Cerebellar cortex (tissue), 1 donor: Measurements from ENCODE around the gene RAB19.
"Not testable (repeated sequence)": the region's sequence is repeated elsewhere in the genome, so short reads cannot be mapped to it uniquely, and the experiment has no call there.

ENCODE experiments used
- DNase-seq: peaks from one replicate; pipeline ENCODE4 v3.0.0-alpha.2; 2015; ENCODE audit warnings: low spot score

Gene RAB19

DNA sequence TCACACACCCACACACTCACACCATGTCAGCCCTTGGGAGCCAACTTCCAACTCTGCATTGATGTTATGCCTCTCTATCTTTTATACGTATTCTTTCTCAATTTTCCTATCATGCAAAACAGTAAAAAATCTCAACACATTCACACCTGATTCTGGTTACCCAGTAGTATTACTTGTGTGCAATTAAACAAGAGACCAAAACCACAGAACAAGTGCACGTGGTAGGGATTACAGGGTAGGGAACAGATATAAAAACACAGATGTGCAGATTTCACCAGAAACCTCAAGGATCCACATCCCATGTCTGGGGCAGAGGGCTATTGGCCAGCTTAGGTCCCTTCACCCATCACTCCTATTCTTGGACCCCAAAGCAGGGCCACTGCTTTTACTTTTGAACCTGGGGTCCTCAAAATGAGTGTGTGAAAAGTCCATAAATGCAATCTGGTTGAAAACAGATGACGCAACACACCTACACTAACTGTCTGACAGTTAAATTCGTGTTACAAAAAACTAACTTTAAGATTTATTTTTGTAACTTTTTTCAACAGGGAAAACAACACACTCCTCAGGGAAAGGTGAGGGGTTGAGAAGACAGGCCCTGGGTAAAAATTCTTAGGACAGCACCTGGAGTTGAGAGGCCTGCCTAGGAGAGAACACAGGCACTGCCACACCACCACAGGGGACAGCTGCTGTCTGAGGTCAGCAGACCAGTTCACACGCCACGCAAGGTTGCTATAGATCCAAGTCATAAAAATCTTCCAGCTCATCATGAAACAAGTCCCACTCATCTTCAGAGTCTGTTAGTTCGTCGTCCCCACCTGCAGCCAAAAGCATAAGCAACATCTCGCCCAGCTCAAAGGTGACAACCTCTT is 50.2 kb downstream of the RAB19 start:
- DNase-seq: not testable (repeated sequence)

- DNase-seq: no peak
Observed at GRCh38 chr7:140454657-140455015, 50.8 kb downstream of the RAB19 start.

DNA sequence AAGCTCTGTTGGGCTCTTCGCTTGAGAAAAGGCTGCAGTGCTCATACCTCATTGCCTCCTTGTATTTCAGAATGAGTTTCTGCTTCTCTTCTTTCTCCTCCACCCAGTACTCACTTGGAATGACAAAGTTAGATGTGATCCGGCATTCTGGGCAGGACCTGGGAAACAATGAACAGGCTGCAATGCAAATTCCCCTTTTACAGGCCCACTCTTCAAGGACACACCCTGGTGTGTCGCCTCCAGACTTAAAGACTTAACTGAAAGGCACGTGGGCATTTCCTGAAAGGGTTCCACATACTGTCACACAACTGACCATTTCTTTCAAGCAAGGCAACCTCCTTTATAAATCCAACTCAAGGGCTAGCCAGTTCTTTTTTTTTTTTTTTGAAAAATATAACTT is 51.9 kb downstream of the RAB19 start:
- DNase-seq: no peak

DNA sequence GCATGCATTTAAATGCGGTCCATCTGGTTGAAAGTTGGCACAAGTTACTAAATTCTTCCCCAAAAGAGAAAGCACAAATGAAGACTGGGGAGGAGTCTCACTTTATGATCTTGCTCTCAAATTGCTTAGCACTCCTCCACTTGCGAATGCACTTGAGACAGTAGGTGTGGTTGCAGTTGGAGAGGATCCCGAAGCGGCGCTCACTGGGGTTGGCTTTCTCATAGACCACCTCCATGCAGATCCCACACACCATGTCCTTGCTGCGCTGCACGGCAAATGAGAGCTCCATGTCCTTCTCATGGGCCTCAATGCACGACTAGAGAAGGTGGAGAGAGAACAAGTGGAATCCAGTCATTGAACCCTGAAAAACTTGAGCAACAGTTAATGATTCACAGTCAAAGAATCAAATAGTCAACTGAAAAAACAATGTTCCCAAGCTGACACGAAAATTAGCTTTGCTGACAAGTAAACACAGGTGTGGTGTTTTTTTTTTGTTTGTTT is 52.7 kb downstream of the RAB19 start:
- DNase-seq: no peak

GRCh38 chr7:140458201-140458600 is 54.3 kb downstream of the RAB19 start:
- DNase-seq: no peak

DNA sequence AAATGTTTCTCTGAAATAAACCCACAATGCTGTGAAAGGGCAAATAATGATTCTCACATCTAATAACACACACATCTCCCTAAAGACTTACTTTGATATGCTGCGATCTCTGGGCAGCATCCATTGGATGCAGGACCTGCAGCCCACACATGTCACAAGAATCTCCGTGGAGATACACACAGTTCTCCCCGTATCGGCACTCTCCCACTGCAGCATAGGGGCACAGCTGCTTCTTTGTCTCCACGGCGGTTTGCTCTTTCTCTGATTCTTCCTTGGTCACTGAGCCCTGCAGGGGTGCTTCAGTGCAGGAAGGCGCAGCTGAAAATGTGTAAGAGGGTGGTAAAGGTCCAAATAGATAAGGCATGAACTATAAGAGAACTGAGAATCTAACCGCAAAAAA is 55.1 kb downstream of the RAB19 start:
- no peak for DNase-seq

DNA sequence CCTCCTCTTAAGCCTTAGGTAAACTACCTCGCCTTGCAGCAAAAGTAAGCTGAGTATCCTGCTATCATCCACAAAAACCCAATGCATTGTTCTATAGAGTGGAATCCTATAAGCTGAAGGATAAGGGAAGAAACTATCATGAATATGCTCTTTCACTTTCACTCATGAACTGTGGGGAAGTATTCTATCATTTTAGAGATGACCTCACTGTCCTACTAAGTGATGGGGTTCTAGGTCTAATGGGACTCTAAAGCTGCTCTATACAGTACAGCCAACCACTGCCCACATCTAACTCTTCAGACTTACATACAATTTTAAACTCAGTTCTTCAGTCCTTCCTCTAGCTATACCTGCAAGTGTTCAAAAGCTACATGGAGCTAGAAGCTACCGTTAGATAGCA is 59.3 kb downstream of the RAB19 start:
- no peak for DNase-seq

GRCh38 chr7:140475747-140476333 is 72.0 kb downstream of the RAB19 start:
- peak; percentile 78 for DNase-seq

- DNase-seq: no peak
Observed at GRCh38 chr7:140476698-140477261, 72.9 kb downstream of the RAB19 start.
